ENCODE results near the gene CDC25A. TPM values are rescaled to one million over a fixed set of nuclear protein-coding genes. Genes with fewer than 3 reads are reported as not detected.
A peak's percentile ranks its signal among the peaks of the same experiment; 100 is the strongest.

CDC25A gene
- total and polyA plus RNA-seq, 2 experiments from 2014 or later = 17.7 to 126 TPM

DNA sequence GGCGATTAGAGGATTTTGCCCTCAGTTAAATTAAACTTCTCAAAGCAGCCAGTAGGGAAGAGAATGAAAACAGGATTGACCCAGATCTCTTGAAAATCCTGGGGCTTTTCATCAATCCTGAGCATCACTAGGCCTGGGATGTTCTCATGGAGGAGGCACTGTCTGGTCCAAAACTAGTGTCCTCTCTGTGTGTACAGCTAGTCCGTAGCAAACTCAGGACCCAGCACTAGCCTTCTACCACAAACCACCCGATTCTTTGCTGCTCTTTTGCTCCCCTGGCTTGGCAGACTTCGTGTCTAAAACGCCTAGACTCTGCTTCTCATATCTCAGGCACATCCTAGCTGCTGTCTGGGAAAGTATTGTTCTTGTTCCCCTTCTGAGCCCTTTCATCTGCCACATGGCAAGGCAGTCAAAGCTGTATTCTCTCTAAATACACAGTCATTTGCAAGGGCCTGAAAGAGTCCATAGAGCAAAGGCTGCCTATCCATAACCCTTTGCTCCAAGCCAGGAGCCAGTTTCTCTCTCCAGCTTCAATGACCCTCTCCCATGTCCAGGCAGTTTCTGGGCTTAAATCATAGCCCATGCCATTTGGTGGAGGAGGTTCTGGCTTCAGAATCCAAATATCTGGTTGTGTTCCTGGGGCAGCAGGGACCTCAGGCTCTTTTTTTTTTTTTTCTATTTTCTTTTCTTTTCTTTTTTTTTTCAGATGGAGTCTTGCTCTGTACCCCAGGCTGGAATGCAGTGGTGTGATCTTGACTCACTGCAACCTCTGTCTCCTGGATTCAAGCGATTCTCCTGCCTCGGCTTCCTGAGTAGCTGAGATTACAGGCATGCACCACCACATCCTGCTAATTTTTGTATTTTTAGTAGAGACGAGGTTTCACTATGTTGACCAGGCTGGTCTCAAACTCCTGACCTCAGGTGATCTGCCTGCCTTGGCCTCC, 52.4 kb downstream of the CDC25A start:
- Histone ChIP-seq H3K27ac (ENCODE audit: low read depth) (no peak overlapping the region), H2AFZ (peak overlapping the region; percentile 69; the same call in 1 of the 2 replicates), H3K36me3 (ENCODE audit: insufficient read depth) (no peaks in the 10 kb centered on the region), H3K79me2 (replicated peaks; ENCODE audit: insufficient read depth) (no peaks in the 10 kb centered on the region), H3K4me1 (ENCODE audit: insufficient read depth) (no peaks in the 10 kb centered on the region), H3K4me2 (no peak overlapping the region), H3K27me3 (ENCODE audit: insufficient read depth) (no peaks in the 10 kb centered on the region), H3F3A (replicated peaks; ENCODE audit: low read depth) (0 out of 2 replicates have a peak, but pooled peaks cover under 1% of the 10 kb centered on the region), H4K20me1 (replicated peaks; ENCODE audit: insufficient read depth) (no peaks in the 10 kb centered on the region), H3K9me2 (ENCODE audit: insufficient read depth) (no peaks in the 10 kb centered on the region), H3K4me3 (no peak overlapping the region)
- peaks cover 5% of the 10 kb centered on the region for H3K4me1 Mint-ChIP-seq
- H3K27ac Mint-ChIP-seq = no peak overlapping the region
- no peaks in the 10 kb centered on the region for H3K36me3 Mint-ChIP-seq (ENCODE audit: low read depth)
- H3K4me3 Mint-ChIP-seq = no peak overlapping the region
- no peaks in the 10 kb centered on the region for H3K9me3 Mint-ChIP-seq
- ATAC-seq (no peak), DNase-seq (ENCODE audit: low spot score) (no peak)
- peaks cover 10% of the 10 kb centered on the region for H3K27me3 Mint-ChIP-seq (ENCODE audit: insufficient read depth, low read depth, poor library complexity)
- no peak for TF ChIP-seq STAT1 (IDR thresholded peaks at IDR 0.05; ENCODE audit: unreplicated experiment)
- TF ChIP-seq, protein P1, sequence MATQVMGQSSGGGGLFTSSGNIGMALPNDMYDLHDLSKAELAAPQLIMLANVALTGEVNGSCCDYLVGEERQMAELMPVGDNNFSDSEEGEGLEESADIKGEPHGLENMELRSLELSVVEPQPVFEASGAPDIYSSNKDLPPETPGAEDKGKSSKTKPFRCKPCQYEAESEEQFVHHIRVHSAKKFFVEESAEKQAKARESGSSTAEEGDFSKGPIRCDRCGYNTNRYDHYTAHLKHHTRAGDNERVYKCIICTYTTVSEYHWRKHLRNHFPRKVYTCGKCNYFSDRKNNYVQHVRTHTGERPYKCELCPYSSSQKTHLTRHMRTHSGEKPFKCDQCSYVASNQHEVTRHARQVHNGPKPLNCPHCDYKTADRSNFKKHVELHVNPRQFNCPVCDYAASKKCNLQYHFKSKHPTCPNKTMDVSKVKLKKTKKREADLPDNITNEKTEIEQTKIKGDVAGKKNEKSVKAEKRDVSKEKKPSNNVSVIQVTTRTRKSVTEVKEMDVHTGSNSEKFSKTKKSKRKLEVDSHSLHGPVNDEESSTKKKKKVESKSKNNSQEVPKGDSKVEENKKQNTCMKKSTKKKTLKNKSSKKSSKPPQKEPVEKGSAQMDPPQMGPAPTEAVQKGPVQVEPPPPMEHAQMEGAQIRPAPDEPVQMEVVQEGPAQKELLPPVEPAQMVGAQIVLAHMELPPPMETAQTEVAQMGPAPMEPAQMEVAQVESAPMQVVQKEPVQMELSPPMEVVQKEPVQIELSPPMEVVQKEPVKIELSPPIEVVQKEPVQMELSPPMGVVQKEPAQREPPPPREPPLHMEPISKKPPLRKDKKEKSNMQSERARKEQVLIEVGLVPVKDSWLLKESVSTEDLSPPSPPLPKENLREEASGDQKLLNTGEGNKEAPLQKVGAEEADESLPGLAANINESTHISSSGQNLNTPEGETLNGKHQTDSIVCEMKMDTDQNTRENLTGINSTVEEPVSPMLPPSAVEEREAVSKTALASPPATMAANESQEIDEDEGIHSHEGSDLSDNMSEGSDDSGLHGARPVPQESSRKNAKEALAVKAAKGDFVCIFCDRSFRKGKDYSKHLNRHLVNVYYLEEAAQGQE (IDR thresholded peaks at IDR 0.05; ENCODE audit: unreplicated experiment) = no peak
- no peak for TF ChIP-seq ZNF114 (CRISPR knock-in tag; IDR thresholded peaks at IDR 0.05)
- no peak for TF ChIP-seq ZNF331 (CRISPR knock-in tag; IDR thresholded peaks at IDR 0.05; ENCODE audit: low read depth)
- TF ChIP-seq NANOG (IDR thresholded peaks at IDR 0.05; ENCODE audit: borderline replicate concordance) = no peak
- TF ChIP-seq, protein P2, sequence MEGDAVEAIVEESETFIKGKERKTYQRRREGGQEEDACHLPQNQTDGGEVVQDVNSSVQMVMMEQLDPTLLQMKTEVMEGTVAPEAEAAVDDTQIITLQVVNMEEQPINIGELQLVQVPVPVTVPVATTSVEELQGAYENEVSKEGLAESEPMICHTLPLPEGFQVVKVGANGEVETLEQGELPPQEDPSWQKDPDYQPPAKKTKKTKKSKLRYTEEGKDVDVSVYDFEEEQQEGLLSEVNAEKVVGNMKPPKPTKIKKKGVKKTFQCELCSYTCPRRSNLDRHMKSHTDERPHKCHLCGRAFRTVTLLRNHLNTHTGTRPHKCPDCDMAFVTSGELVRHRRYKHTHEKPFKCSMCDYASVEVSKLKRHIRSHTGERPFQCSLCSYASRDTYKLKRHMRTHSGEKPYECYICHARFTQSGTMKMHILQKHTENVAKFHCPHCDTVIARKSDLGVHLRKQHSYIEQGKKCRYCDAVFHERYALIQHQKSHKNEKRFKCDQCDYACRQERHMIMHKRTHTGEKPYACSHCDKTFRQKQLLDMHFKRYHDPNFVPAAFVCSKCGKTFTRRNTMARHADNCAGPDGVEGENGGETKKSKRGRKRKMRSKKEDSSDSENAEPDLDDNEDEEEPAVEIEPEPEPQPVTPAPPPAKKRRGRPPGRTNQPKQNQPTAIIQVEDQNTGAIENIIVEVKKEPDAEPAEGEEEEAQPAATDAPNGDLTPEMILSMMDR (conservative IDR thresholded peaks at IDR 0.05; ENCODE audit: low read depth in 2 of 2) = no peak
- TF ChIP-seq, protein P3, sequence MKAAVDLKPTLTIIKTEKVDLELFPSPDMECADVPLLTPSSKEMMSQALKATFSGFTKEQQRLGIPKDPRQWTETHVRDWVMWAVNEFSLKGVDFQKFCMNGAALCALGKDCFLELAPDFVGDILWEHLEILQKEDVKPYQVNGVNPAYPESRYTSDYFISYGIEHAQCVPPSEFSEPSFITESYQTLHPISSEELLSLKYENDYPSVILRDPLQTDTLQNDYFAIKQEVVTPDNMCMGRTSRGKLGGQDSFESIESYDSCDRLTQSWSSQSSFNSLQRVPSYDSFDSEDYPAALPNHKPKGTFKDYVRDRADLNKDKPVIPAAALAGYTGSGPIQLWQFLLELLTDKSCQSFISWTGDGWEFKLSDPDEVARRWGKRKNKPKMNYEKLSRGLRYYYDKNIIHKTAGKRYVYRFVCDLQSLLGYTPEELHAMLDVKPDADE (IDR thresholded peaks at IDR 0.05) = no peak
- TF ChIP-seq JUNB (IDR thresholded peaks at IDR 0.05; ENCODE audit: unreplicated experiment) = no peak
- TF ChIP-seq, protein P4, sequence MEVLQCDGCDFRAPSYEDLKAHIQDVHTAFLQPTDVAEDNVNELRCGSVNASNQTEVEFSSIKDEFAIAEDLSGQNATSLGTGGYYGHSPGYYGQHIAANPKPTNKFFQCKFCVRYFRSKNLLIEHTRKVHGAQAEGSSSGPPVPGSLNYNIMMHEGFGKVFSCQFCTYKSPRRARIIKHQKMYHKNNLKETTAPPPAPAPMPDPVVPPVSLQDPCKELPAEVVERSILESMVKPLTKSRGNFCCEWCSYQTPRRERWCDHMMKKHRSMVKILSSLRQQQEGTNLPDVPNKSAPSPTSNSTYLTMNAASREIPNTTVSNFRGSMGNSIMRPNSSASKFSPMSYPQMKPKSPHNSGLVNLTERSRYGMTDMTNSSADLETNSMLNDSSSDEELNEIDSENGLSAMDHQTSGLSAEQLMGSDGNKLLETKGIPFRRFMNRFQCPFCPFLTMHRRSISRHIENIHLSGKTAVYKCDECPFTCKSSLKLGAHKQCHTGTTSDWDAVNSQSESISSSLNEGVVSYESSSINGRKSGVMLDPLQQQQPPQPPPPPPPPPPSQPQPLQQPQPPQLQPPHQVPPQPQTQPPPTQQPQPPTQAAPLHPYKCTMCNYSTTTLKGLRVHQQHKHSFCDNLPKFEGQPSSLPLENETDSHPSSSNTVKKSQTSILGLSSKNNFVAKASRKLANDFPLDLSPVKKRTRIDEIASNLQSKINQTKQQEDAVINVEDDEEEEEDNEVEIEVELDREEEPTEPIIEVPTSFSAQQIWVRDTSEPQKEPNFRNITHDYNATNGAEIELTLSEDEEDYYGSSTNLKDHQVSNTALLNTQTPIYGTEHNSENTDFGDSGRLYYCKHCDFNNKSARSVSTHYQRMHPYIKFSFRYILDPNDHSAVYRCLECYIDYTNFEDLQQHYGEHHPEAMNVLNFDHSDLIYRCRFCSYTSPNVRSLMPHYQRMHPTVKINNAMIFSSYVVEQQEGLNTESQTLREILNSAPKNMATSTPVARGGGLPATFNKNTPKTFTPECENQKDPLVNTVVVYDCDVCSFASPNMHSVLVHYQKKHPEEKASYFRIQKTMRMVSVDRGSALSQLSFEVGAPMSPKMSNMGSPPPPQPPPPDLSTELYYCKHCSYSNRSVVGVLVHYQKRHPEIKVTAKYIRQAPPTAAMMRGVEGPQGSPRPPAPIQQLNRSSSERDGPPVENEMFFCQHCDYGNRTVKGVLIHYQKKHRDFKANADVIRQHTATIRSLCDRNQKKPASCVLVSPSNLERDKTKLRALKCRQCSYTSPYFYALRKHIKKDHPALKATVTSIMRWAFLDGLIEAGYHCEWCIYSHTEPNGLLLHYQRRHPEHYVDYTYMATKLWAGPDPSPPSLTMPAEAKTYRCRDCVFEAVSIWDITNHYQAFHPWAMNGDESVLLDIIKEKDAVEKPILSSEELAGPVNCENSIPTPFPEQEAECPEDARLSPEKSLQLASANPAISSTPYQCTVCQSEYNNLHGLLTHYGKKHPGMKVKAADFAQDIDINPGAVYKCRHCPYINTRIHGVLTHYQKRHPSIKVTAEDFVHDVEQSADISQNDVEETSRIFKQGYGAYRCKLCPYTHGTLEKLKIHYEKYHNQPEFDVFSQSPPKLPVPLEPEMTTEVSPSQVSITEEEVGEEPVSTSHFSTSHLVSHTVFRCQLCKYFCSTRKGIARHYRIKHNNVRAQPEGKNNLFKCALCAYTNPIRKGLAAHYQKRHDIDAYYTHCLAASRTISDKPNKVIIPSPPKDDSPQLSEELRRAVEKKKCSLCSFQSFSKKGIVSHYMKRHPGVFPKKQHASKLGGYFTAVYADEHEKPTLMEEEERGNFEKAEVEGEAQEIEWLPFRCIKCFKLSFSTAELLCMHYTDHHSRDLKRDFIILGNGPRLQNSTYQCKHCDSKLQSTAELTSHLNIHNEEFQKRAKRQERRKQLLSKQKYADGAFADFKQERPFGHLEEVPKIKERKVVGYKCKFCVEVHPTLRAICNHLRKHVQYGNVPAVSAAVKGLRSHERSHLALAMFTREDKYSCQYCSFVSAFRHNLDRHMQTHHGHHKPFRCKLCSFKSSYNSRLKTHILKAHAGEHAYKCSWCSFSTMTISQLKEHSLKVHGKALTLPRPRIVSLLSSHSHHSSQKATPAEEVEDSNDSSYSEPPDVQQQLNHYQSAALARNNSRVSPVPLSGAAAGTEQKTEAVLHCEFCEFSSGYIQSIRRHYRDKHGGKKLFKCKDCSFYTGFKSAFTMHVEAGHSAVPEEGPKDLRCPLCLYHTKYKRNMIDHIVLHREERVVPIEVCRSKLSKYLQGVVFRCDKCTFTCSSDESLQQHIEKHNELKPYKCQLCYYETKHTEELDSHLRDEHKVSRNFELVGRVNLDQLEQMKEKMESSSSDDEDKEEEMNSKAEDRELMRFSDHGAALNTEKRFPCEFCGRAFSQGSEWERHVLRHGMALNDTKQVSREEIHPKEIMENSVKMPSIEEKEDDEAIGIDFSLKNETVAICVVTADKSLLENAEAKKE (CRISPR knock-in tag; IDR thresholded peaks at IDR 0.05) = no peak

Data from GM23338 (cell line).